Raji (cell line): ENCODE data around the gene SLC17A7.
A peak's percentile ranks its signal among the peaks of the same experiment; 100 is the strongest.

Source experiments
- POLR2A ChIP-seq: IDR thresholded peaks from 2 replicates; pipeline ENCODE4 v1.6.1; 2011; ENCODE audit warnings: low read depth, low read length, control low read depth; ENCODE audit not compliant: insufficient read depth

Gene SLC17A7

GRCh38 chr19:49441210-49441959 lies at the start of gene SLC17A7:
Gene SLC17A7 (minus strand): TSS chr19:49441527. CDS start chr19:49441379, 148 bp downstream.
- TF ChIP-seq POLR2A, result no peak

- TF ChIP-seq POLR2A, result no peak
Observed at GRCh38 chr19:49490287-49491029, 49.1 kb upstream of the SLC17A7 start.

- TF ChIP-seq POLR2A, result 0 out of 2 replicates have a peak, but pooled peaks have one; percentile 10
Observed at GRCh38 chr19:49489601-49490167, 48.4 kb upstream of the SLC17A7 start.

GRCh38 chr19:49488863-49489537 lies 47.7 kb upstream of the SLC17A7 start:
- no peak for TF ChIP-seq POLR2A

GRCh38 chr19:49488046-49488862 lies 46.9 kb upstream of the SLC17A7 start:
- no peak for TF ChIP-seq POLR2A

- peak; percentile 99 for TF ChIP-seq POLR2A
Observed at GRCh38 chr19:49487277-49488045, 46.1 kb upstream of the SLC17A7 start, which contains the start of gene RPL13A. Gene RPL13A (plus strand): TSS chr19:49487608. CDS start chr19:49487630, 22 bp downstream.

- no peak for TF ChIP-seq POLR2A
Observed at GRCh38 chr19:49486710-49487276, 45.5 kb upstream of the SLC17A7 start.

GRCh38 chr19:49486232-49486631 lies 44.9 kb upstream of the SLC17A7 start:
- no peak for TF ChIP-seq POLR2A

- TF ChIP-seq POLR2A, result no peak
Observed at GRCh38 chr19:49481020-49481683, 39.8 kb upstream of the SLC17A7 start.

- TF ChIP-seq POLR2A, result no peak
Observed at GRCh38 chr19:49479975-49480628, 38.8 kb upstream of the SLC17A7 start.

GRCh38 chr19:49475995-49476880 lies 34.9 kb upstream of the SLC17A7 start:
- TF ChIP-seq POLR2A, result no peak
